AG04450 (cell line): ENCODE results near the gene WDR20. TPM values are rescaled to one million over a fixed set of nuclear protein-coding genes. Genes with fewer than 3 reads are reported as not detected.

ENCODE experiments used
- CTCF ChIA-PET: fragments of 300-600, 350-600 bp; formaldehyde crosslinking; extraction: SDS; loops from one replicate; lab custom pipeline; 2022; ENCODE audit warnings: antibody characterized with exemption, inconsistent platforms; lab: Charles Lee
- POLR2A ChIA-PET: fragments of 350-600 bp; formaldehyde crosslinking; extraction: SDS; loops from one replicate; lab custom pipeline; 2021; ENCODE audit warnings: antibody characterized with exemption, inconsistent platforms; lab: Yijun Ruan, JAX
- DNase-seq: peaks from one replicate; pipeline ENCODE4 v3.0.0-alpha.2; 2011; ENCODE audit warnings: low read depth, low spot score
- H3K27ac ChIP-seq: one replicate; pipeline ENCODE4 v1.5.1; 2012; ENCODE audit warnings: low read depth, low read length, control low read depth
- H3K27me3 ChIP-seq: one replicate; pipeline ENCODE4 v1.6.0; 2012; ENCODE audit warnings: low read length; ENCODE audit not compliant: control insufficient read depth, insufficient read depth
- H3K4me3 ChIP-seq: 2 replicates; pipeline ENCODE4 v1.5.1; 2011; ENCODE audit warnings: mild to moderate bottlenecking, low read depth, low read length, control low read depth
- H3K9me3 ChIP-seq: 2 replicates; pipeline ENCODE4 v1.5.1; 2012; ENCODE audit warnings: low read length; ENCODE audit not compliant: control insufficient read depth, insufficient read depth
- CTCF ChIP-seq: IDR thresholded peaks from 2 replicates; pipeline ENCODE4 v1.5.1; 2011; ENCODE audit warnings: low read depth, low read length, control low read depth, inconsistent platforms
- polyA plus RNA-seq: library from polyadenylated mRNA; depleted of rRNA; stranded (reverse); fragments of >200 nt; gene quantifications from 2 replicates; pipeline ENCODE4 v1.2.3, GENCODE V29; 2011

WDR20 gene
- polyA plus RNA-seq, 1 experiment, result 16.6 TPM

GRCh38 chr14:102182936-102183619, 43.4 kb downstream of the WDR20 start:
- TF ChIP-seq CTCF, result no peak
- H3K4me3 ChIP-seq, result no peak overlapping the region
- ChIA-PET POLR2A (interaction anchor here (0.8 kb wide), 1 partner anchor 134 kb away, joined by 4 read pairs; no protein-coding TSS in a partner anchor), CTCF (interaction anchor here (0.9 kb wide), 1 partner anchor 222 kb away, joined by 3 read pairs; no protein-coding TSS in a partner anchor)
- DNase-seq, result no peak
- no peaks in the 10 kb centered on the region for H3K9me3 ChIP-seq
- H3K27me3 ChIP-seq, result no peaks in the 10 kb centered on the region
- no peak overlapping the region for H3K27ac ChIP-seq

GRCh38 chr14:102183886-102184285, 44.2 kb downstream of the WDR20 start:
- H3K9me3 ChIP-seq, result no peaks in the 10 kb centered on the region
- no peak overlapping the region for H3K27ac ChIP-seq
- H3K4me3 ChIP-seq, result no peak overlapping the region
- no peak for DNase-seq
- H3K27me3 ChIP-seq, result no peaks in the 10 kb centered on the region
- TF ChIP-seq CTCF, result no peak
- CTCF ChIA-PET, result interaction anchor here (0.9 kb wide), 1 partner anchor 223 kb away, joined by 3 read pairs; no protein-coding TSS in a partner anchor
- POLR2A ChIA-PET, result no interaction called here

GRCh38 chr14:102184316-102185035, 44.8 kb downstream of the WDR20 start:
- TF ChIP-seq CTCF, result no peak
- POLR2A ChIA-PET, result interaction anchor here (0.6 kb wide), 1 partner anchor 77 kb away, joined by 3 read pairs; no protein-coding TSS in a partner anchor
- CTCF ChIA-PET, result interaction anchor here (0.5 kb wide), 1 partner anchor 14 kb away, joined by 3 read pairs; no protein-coding TSS in a partner anchor
- no peak overlapping the region for H3K4me3 ChIP-seq
- H3K27ac ChIP-seq, result no peak overlapping the region
- DNase-seq, result no peak
- H3K9me3 ChIP-seq, result no peaks in the 10 kb centered on the region
- H3K27me3 ChIP-seq, result no peaks in the 10 kb centered on the region

GRCh38 chr14:102185360-102185759, 45.7 kb downstream of the WDR20 start:
- no peak overlapping the region for H3K27ac ChIP-seq

More at GRCh38 chr14:102185360-102185759, 45.7 kb downstream of the WDR20 start:
- CTCF ChIA-PET, result no interaction called here
- Histone ChIP-seq H3K4me3 (no peak overlapping the region), H3K9me3 (no peaks in the 10 kb centered on the region), H3K27me3 (no peaks in the 10 kb centered on the region)
- DNase-seq, result no peak
- POLR2A ChIA-PET, result interaction anchor here (0.6 kb wide), 1 partner anchor 77 kb away, joined by 3 read pairs; no protein-coding TSS in a partner anchor
- no peak for TF ChIP-seq CTCF
